NCI-H146 treated with DMSO at 0.1 percent for 48 hours (cell line): ENCODE data around the gene NMNAT1.
"Not testable (repeated sequence)": the region's sequence is repeated elsewhere in the genome, so short reads cannot be mapped to it uniquely, and the experiment has no call there.

Source experiments
- DNase-seq: peaks from one replicate; lab custom pipeline; 2025; ENCODE audit not compliant: unreplicated experiment; lab: John Stamatoyannopoulos, UW

Gene NMNAT1

GRCh38 chr1:10014016-10014415 is 70.7 kb downstream of the NMNAT1 start:
- no peak for DNase-seq

GRCh38 chr1:10019561-10019960 is 76.3 kb downstream of the NMNAT1 start:
- no peak for DNase-seq

- DNase-seq = no peak
Observed at GRCh38 chr1:10020086-10020485, 76.8 kb downstream of the NMNAT1 start.

GRCh38 chr1:10020678-10021077 is 77.4 kb downstream of the NMNAT1 start:
- DNase-seq = not testable (repeated sequence)

GRCh38 chr1:10021992-10022391 is 78.7 kb downstream of the NMNAT1 start:
- DNase-seq = not testable (repeated sequence)

- DNase-seq = no peak
Observed at GRCh38 chr1:10022656-10023055, 79.4 kb downstream of the NMNAT1 start.

GRCh38 chr1:10025354-10025753 is 82.1 kb downstream of the NMNAT1 start:
- no peak for DNase-seq

GRCh38 chr1:10027027-10027426 is 83.8 kb downstream of the NMNAT1 start:
- DNase-seq = no peak

GRCh38 chr1:10028956-10029500 is 85.8 kb downstream of the NMNAT1 start:
- DNase-seq = not testable (repeated sequence)

- DNase-seq = no peak
Observed at GRCh38 chr1:10031461-10031860, 88.2 kb downstream of the NMNAT1 start.

GRCh38 chr1:10032590-10033358 is 89.5 kb downstream of the NMNAT1 start, which contains the start of gene UBE4B:
TSS of gene UBE4B (plus strand) at chr1:10032958. CDS start at chr1:10033671, 713 bp downstream.
- peak; percentile 80 for DNase-seq

- no peak for DNase-seq
Observed at GRCh38 chr1:10033359-10033845, 90.1 kb downstream of the NMNAT1 start.
